Stimulated activated CD4-positive, alpha-beta T cell treated with anti-CD3 and anti-CD28 coated beads, Interleukin-4, amount 100 ng/mL, for 4 hours (primary cell): ENCODE results near the gene ELMO2.

Experiments
- DNase-seq, 2 experiments: peaks; one replicate each; pipeline ENCODE4 v3.0.0-alpha.2; 2020

ELMO2 gene

GRCh38 chr20:46365487-46366220, 40.8 kb downstream of the ELMO2 start:
- DNase-seq: no peak

- DNase-seq: no peak
Observed at GRCh38 chr20:46364670-46365486, 41.5 kb downstream of the ELMO2 start.

GRCh38 chr20:46363874-46364669, 42.3 kb downstream of the ELMO2 start:
- DNase-seq: peak; percentile 76 to 86

- no peak for DNase-seq
Observed at GRCh38 chr20:46362921-46363867, 43.2 kb downstream of the ELMO2 start.

- no peak for DNase-seq
Observed at GRCh38 chr20:46361811-46362210, 44.6 kb downstream of the ELMO2 start.

- peak in 1 of 2 experiments; percentile 9 for DNase-seq
Observed at GRCh38 chr20:46361381-46361780, 45.0 kb downstream of the ELMO2 start.

- DNase-seq: no peak
Observed at GRCh38 chr20:46359233-46359751, 47.1 kb downstream of the ELMO2 start.

GRCh38 chr20:46358346-46359058, 47.9 kb downstream of the ELMO2 start:
- DNase-seq: no peak

- no peak for DNase-seq
Observed at GRCh38 chr20:46357030-46357514, 49.3 kb downstream of the ELMO2 start.

- no peak for DNase-seq
Observed at GRCh38 chr20:46356195-46357029, 50.0 kb downstream of the ELMO2 start.

GRCh38 chr20:46355778-46356177, 50.6 kb downstream of the ELMO2 start:
- no peak for DNase-seq

GRCh38 chr20:46354920-46355654, 51.3 kb downstream of the ELMO2 start:
- DNase-seq: no peak

- DNase-seq: no peak
Observed at GRCh38 chr20:46354207-46354555, 52.2 kb downstream of the ELMO2 start.

- no peak for DNase-seq
Observed at GRCh38 chr20:46353500-46354206, 52.8 kb downstream of the ELMO2 start.

GRCh38 chr20:46352370-46352938, 54.0 kb downstream of the ELMO2 start:
- DNase-seq: no peak

- no peak for DNase-seq
Observed at GRCh38 chr20:46351357-46352058, 54.9 kb downstream of the ELMO2 start.

GRCh38 chr20:46350986-46351267, 55.5 kb downstream of the ELMO2 start:
- DNase-seq: no peak
